ENCODE data around the gene TTC38.

GRCh38 chr22:46308283-46308988, 40.6 kb downstream of the TTC38 start:
- TF ChIP-seq CTCF (IDR thresholded peaks at IDR 0.05 in 4 of 5, conservative IDR thresholded peaks at IDR 0.05 in 1 of 5) (no peak), POLR2A (IDR thresholded peaks at IDR 0.05) (no peak)

Data from gastrocnemius medialis (tissue), 4 donors.